ENCODE results near the gene ITPKB. TPM values are rescaled to one million over a fixed set of nuclear protein-coding genes. Genes with fewer than 3 reads are reported as not detected.

ITPKB gene
- total and polyA plus RNA-seq, 2 of the 13 experiments (the other 11 are each of a cell fraction or from before 2014, with no cell fraction given), result not detected

DNA sequence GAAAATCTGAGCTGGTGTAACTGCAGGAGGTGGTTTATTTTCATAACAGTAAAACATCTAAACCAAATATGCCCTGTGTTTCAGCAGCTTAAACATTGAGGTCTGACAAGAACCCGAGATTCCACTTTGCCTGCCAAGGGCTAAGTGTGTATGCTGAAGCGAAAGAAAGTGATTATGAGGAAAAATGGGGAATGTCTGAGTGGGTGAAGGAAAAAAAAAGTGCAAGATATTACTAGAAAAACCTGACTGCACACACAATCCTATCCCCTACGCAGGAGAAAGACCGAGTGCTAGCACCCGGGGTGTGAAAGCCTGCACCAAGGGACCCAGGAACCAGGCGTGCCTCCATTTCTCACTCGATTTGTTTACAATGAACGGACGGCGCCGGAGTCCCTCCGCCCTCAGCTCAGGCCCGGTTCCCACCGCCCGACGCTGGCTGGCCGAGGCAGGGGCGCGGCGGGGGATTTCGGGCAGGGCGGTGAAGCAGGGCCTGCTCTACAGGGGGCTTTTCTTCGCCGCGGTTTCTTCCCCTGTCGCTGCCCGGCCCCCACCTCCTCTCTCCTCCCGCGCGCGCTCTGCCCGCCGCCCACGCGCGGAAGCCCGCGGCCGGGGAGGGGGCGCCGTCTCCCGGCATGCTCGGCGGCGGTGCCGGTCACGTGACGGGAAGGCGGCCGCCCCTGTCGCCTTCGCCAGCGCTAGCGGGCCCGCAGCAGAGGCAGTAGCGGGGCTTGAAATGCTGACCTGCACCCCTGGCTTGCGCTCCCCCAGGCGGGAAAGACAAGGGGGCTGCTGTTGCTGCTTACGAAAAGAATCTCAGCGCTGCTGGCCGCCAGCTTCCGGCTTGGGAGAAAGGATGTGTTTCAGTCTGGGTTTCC is 35.9 kb downstream of the ITPKB start:
- CTCF ChIA-PET (ENCODE audit: low intra/inter-chr PET ratio, low total read pairs), result no interaction called here
- ATAC-seq, result no peak
- no peak for TF ChIP-seq HOXD1 (CRISPR knock-in tag; IDR thresholded peaks at IDR 0.05)
- TF ChIP-seq ZIK1 (CRISPR knock-in tag; IDR thresholded peaks at IDR 0.05; ENCODE audit: borderline replicate concordance, low read depth), result no peak
- peak; percentile 38; the same call in 1 of the 2 replicates for TF ChIP-seq KDM5B (CRISPR knock-in tag; IDR thresholded peaks at IDR 0.05; ENCODE audit: borderline replicate concordance)
- no peak for TF ChIP-seq HNF4A (CRISPR knock-in tag; IDR thresholded peaks at IDR 0.05)
- TF ChIP-seq ZNF777 (CRISPR knock-in tag; IDR thresholded peaks at IDR 0.05), result no peak
- TF ChIP-seq, protein P1, sequence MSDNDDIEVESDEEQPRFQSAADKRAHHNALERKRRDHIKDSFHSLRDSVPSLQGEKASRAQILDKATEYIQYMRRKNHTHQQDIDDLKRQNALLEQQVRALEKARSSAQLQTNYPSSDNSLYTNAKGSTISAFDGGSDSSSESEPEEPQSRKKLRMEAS (IDR thresholded peaks at IDR 0.05), result peak; percentile 63
- no peak for TF ChIP-seq REPIN1 (CRISPR knock-in tag; IDR thresholded peaks at IDR 0.05; ENCODE audit: borderline replicate concordance, low read depth)
- TF ChIP-seq, protein P2, sequence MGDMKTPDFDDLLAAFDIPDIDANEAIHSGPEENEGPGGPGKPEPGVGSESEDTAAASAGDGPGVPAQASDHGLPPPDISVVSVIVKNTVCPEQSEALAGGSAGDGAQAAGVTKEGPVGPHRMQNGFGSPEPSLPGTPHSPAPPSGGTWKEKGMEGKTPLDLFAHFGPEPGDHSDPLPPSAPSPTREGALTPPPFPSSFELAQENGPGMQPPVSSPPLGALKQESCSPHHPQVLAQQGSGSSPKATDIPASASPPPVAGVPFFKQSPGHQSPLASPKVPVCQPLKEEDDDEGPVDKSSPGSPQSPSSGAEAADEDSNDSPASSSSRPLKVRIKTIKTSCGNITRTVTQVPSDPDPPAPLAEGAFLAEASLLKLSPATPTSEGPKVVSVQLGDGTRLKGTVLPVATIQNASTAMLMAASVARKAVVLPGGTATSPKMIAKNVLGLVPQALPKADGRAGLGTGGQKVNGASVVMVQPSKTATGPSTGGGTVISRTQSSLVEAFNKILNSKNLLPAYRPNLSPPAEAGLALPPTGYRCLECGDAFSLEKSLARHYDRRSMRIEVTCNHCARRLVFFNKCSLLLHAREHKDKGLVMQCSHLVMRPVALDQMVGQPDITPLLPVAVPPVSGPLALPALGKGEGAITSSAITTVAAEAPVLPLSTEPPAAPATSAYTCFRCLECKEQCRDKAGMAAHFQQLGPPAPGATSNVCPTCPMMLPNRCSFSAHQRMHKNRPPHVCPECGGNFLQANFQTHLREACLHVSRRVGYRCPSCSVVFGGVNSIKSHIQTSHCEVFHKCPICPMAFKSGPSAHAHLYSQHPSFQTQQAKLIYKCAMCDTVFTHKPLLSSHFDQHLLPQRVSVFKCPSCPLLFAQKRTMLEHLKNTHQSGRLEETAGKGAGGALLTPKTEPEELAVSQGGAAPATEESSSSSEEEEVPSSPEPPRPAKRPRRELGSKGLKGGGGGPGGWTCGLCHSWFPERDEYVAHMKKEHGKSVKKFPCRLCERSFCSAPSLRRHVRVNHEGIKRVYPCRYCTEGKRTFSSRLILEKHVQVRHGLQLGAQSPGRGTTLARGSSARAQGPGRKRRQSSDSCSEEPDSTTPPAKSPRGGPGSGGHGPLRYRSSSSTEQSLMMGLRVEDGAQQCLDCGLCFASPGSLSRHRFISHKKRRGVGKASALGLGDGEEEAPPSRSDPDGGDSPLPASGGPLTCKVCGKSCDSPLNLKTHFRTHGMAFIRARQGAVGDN (CRISPR knock-in tag; IDR thresholded peaks at IDR 0.05), result peak; percentile 59
- no peak for TF ChIP-seq TBX2 (CRISPR knock-in tag; IDR thresholded peaks at IDR 0.05; ENCODE audit: borderline replicate concordance)
- TF ChIP-seq BCL6 (CRISPR knock-in tag; IDR thresholded peaks at IDR 0.05), result no peak
- no peak for TF ChIP-seq ZNF180 (CRISPR knock-in tag; IDR thresholded peaks at IDR 0.05; ENCODE audit: borderline replicate concordance, low read depth)
- TF ChIP-seq FUBP1 (CRISPR knock-in tag; IDR thresholded peaks at IDR 0.05; ENCODE audit: borderline replicate concordance), result no peak
- TF ChIP-seq ELF1 (CRISPR knock-in tag; IDR thresholded peaks at IDR 0.05), result no peak
- TF ChIP-seq ZNF552 (CRISPR knock-in tag; IDR thresholded peaks at IDR 0.05; ENCODE audit: borderline replicate concordance), result no peak
- TF ChIP-seq ZNF792 (CRISPR knock-in tag; IDR thresholded peaks at IDR 0.05), result no peak
- no peak for TF ChIP-seq POLR2G (IDR thresholded peaks at IDR 0.05; ENCODE audit: low read depth, low read length)
- TF ChIP-seq ZNF263 (CRISPR knock-in tag; IDR thresholded peaks at IDR 0.05), result no peak
- no peak for TF ChIP-seq TAF1 (CRISPR knock-in tag; IDR thresholded peaks at IDR 0.05)

More for the DNA sequence above, 35.9 kb downstream of the ITPKB start:
- Histone ChIP-seq H3K9ac (ENCODE audit: insufficient read depth, low read depth, low read length) (no peak overlapping the region), H3K27ac (ENCODE audit: extremely low read length, insufficient read depth, low read length) (no peak overlapping the region), H3K79me2 (ENCODE audit: insufficient read depth, low read length) (no peaks in the 10 kb centered on the region), H3K36me3 (replicated peaks in 1 of 2; ENCODE audit: control insufficient read depth in 1 of 2, insufficient read depth in 2 of 2, low read length in 2 of 2) (no peaks in the 10 kb centered on the region), H3K4me3 (replicated peaks in 1 of 3; ENCODE audit: insufficient read depth in 1 of 3, low read depth in 2 of 3, low read length in 3 of 3) (peak overlapping the region; percentile 11 to 43 (median 34); a peak in 3 of 6 replicates), H3K27me3 (ENCODE audit: control insufficient read depth in 1 of 2, insufficient read depth in 2 of 2, low read length in 2 of 2) (peaks cover 0 to 34% of the 10 kb centered on the region in 2 experiments; a peak in 2 of 5 replicates), H3K9me3 (ENCODE audit: low read length) (no peaks in the 10 kb centered on the region), H3K4me2 (ENCODE audit: low read depth, low read length) (peak overlapping the region; percentile 55), H2AFZ (ENCODE audit: low read length) (no peak overlapping the region), H4K20me1 (ENCODE audit: insufficient read depth, low read length) (no peaks in the 10 kb centered on the region), H3K4me1 (ENCODE audit: insufficient read depth, low read length) (no peaks in the 10 kb centered on the region)
- POLR2A ChIA-PET, result no interaction called here
- BruUV-seq (replicated peaks), result no TSS peak
- intact Hi-C loops (cut with micrococcal nuclease; ENCODE audit: unreplicated experiment), result no loop called here
- 51% methylated on average over 10 of the region's 62 CpGs for WGBS (ENCODE audit: low lambda C conversion rate)
- FAIRE-seq (no peak), DNase-seq (ENCODE audit: low spot score) (no peak)
- in situ Hi-C loops (cut with HindIII; ENCODE audit: extremely low pct_ligation_motif_present, low pct_unique_long_range_greater_than_20kb), result no loop called here
